Mucosa of gallbladder (tissue), 1 donor: ENCODE data around the gene RASSF5. TPM values are rescaled to one million over a fixed set of nuclear protein-coding genes. Genes with fewer than 3 reads are reported as not detected.

Experiments used
- DNase-seq: peaks from one replicate; pipeline ENCODE4 v3.0.0-alpha.2; 2020; ENCODE audit warnings: low spot score
- total RNA-seq: library from RNA; stranded (reverse); gene quantifications from one replicate; pipeline ENCODE4 v1.2.1, GENCODE V29; 2021
- donor health status: DM: no; HTN: no; CAD: no.

The RASSF5 gene
- total RNA-seq, result 49.5 TPM

DNA sequence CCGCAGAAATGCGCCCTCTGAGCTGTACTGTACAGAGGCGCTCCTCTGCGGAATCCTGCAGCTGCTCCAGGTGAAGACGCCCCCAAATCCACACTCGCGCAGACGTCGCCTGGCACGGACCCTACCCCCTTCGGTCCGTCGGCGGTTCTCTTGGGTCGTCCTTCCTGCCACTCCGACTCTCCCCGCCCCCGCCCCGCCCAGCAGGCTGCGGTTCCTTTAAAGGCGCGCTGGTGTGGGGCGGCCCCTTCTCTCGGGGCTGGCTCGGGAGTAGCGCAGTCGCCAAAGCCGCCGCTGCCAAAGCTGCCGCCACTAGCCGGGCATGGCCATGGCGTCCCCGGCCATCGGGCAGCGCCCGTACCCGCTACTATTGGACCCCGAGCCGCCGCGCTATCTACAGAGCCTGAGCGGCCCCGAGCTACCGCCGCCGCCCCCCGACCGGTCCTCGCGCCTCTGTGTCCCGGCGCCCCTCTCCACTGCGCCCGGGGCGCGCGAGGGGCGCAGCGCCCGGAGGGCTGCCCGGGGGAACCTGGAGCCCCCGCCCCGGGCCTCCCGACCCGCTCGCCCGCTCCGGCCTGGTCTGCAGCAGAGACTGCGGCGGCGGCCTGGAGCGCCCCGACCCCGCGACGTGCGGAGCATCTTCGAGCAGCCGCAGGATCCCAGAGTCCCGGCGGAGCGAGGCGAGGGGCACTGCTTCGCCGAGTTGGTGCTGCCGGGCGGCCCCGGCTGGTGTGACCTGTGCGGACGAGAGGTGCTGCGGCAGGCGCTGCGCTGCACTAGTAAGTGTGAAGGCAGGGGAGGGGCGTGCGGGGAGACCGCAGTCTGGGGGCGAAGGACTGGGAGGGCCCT is at the start of gene RASSF5:
TSS of gene RASSF5 (plus strand) at position 248 of the 846 bp plus-strand sequence. CDS start at position 320, 72 bp downstream.
- peak; percentile 87 for DNase-seq

DNA sequence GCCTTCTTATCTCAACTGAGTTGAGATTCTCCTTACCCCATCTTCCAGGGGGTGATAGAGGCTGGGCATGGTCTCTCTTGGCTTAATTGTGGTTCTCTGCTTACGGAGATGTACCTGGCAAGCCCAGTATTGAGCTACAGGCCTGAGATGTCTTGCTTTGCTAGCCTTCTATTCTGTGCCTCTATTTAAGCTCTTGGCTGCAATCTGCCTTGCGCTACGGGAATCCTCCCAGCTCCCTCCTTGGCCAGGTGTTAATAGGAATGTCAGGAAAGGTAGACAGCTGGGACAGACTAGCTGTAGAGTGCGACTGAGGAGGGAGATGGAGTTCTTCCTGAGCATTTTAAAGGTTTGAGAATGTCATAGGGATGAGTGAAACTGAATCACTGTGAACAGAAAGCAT is 47.6 kb upstream of the RASSF5 start:
- no peak for DNase-seq

DNA sequence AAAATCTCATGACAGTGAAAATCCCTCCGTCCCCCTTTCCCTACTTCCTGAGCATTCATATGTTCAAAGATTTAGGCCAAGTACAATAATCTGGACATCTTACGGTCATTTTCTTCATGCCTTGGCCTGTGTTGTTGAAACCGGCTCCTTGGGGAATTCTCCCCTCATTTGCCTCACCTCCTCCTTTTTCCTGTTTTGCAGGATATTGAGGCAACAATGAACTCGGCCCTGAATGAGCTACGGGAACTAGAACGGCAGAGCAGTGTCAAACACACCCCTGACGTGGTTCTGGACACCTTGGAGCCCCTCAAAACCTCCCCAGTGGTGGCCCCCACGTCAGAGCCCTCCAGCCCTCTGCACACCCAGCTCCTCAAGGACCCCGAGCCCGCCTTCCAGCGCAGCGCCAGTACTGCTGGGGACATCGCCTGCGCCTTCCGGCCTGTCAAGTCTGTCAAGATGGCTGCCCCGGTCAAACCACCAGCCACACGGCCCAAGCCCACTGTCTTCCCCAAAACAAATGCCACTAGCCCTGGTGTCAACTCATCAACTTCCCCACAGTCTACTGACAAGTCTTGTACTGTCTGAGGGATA is 46.4 kb upstream of the RASSF5 start:
- DNase-seq, result no peak

DNA sequence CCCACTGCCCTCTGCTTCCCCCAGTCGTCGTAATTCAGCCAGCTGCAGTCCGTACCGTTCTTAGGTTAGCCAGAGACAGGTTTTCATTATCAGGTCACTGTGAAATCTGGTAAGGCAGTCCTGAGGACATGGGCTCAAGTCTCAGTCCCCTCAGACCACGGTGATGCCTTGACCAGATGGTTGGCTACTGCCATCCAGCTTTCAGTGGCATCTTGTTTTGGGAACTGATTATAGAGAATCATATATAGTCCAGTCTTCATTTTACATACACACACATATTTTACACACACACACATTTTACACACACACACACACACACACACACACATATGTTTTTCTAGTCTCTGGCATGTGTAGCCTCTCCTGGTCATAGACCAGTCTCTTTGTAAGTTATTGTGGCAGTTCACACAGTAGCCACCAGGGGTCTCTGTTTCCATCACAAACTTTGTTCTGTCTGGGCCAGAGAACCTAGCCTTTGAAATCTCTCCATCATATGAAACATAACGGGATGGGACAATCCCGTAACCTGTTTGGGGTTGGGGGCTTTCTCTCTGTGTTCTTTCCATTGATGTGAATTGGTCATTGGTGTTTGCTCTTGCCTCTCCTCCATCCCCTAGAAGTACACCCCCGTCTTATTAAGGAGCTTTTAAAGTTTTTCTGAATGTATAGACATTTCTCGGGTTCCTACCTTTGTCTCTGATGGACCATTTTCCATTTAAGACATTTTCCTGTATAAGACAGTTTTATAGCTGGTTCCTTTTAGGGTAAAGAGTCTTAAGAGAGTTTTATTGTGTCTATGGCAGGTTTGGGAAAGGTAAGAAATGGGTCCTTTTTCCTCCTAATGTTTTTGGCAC is 45.5 kb upstream of the RASSF5 start:
- DNase-seq, result peak; percentile 83

GRCh38 chr1:206463137-206463536 is 44.2 kb upstream of the RASSF5 start:
- no peak for DNase-seq

- no peak for DNase-seq
These were observed 43.4 kb upstream of the RASSF5 start for GRCh38 chr1:206463911-206464310.

- DNase-seq, result no peak
These were observed 42.8 kb upstream of the RASSF5 start for GRCh38 chr1:206464456-206464964.

DNA sequence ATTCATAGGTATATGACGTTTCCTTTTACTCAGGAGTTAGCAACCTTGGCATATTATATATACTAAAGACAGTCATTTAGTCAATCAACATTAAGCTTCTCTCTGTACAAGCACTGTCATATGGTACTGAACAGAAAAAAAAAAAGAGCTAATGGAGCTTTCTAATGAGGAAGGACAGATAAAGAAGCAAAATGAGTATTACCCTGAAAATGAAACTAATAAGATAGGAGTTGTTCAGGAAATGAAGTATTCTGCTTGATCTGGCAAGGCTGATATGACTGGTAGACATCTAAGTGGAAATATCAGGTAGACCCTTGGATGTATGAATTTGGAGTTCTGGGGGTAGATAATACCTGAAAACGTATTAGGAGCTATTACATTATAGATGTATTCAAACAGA is 41.4 kb upstream of the RASSF5 start:
- DNase-seq, result no peak

GRCh38 chr1:206466840-206467649 is 40.3 kb upstream of the RASSF5 start:
- no peak for DNase-seq

- peak; percentile 34 for DNase-seq
These were observed 39.4 kb upstream of the RASSF5 start for GRCh38 chr1:206467915-206468314.

GRCh38 chr1:206468571-206468970 is 38.8 kb upstream of the RASSF5 start:
- no peak for DNase-seq

- DNase-seq, result no peak
These were observed 37.9 kb upstream of the RASSF5 start for GRCh38 chr1:206469411-206469932.

DNA sequence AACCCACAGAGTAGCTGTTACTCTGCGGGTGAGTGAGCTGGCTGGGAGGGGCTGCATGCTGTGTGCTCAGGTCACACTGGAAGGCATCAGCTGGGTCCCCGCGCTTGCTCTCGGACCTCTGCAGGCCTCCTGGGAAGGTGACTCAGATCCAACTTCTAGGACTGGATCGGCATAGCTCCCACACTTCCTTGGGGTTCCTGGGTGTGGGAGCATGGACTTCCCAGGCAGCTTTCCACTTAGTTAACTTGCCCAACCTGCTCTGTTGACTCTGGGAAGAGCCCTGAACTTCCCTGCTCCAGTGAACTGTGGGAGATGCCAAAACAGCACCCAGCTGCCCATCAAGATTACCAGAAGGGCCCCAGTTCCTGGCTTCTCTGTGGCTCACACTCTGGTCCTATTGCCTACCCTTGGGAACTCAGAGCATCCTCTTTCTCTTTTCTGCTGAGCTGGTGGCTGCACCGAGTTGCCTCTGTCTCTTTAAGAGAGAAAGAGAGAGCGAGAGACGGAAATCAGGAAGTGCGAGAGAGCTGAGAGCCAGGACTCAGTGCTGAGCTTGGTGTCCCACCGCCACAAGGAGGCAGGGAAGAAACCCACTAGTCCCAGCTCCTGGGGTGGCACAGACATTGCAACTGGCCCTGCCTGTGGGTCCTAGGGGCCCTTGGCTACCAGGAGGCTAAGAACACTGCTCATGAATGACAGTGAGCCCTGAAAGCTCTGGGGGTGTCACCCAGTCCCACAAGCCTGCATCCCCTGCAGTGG is 37.2 kb upstream of the RASSF5 start, which contains the start of gene IKBKE:
TSS of gene IKBKE (plus strand) at position 544 of the 759 bp plus-strand sequence. CDS start 2,752 bp downstream, outside the sequence.
- peak; percentile 55 for DNase-seq

DNA sequence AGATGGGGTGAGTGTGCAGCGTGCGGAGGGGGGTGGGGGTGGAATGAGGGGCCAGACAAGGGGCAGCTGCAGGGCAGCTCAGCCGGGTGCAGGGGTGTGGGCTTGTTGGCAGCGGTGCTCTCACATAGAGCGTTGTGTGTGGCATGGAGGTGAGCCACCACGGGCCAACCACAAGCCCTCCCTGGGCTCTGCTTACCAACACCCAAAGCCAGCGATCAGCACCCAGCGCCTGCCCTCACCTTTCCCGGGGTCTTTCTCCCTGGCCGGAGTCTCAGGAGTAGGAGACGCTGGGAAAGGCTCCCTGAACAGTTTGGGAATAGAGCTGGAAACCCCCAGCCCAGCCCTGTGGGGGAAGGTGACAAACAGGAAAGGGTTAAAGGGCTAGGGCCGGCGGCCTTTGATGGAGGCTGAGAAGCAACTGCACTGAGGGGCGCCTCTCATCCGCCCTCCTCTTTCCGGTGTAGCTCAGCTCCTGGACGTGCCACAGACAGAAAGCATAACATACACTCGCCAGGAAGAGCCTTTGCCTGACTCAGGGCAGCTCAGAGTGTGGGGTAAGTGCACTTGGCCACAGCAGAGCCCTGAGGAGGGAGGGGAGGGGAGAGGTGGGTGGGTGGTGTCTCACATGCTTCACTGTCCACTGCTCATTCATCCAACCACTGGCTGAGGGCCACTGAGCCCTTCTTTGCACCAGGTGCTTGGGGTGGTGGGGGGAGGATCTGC is 36.5 kb upstream of the RASSF5 start:
- DNase-seq, result no peak

- no peak for DNase-seq
These were observed 35.9 kb upstream of the RASSF5 start for GRCh38 chr1:206471415-206471801.

- no peak for DNase-seq
These were observed 35.3 kb upstream of the RASSF5 start for GRCh38 chr1:206472024-206472423.

GRCh38 chr1:206472454-206472853 is 34.9 kb upstream of the RASSF5 start:
- DNase-seq, result no peak

- no peak for DNase-seq
These were observed 34.4 kb upstream of the RASSF5 start for GRCh38 chr1:206472886-206473285.

DNA sequence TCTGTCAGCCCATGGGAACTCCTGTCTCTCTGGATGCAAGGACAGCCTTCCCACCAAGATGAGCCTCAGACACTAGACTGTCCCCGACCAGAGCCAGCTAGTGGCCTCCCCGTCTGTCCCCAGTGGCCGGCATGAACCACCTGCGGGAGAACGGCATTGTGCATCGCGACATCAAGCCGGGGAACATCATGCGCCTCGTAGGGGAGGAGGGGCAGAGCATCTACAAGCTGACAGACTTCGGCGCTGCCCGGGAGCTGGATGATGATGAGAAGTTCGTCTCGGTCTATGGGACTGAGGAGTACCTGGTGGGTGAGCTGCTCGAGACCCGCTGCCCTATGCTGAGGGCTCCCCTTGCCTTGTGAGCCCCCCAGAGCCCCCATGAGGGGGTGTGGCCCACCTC is 31.3 kb upstream of the RASSF5 start:
- DNase-seq, result no peak
